Measurements from ENCODE around the gene EDN1.
A peak's percentile ranks its signal among the peaks of the same experiment; 100 is the strongest.

Gene EDN1

GRCh38 chr6:12335717-12336116 is 45.6 kb downstream of the EDN1 start:
- no peaks in the 10 kb centered on the region; the same call in 1 of the 2 replicates for H3K9me3 ChIP-seq
- no peak for DNase-seq
- no peaks in the 10 kb centered on the region for H3K4me1 ChIP-seq
- no peaks in the 10 kb centered on the region for H3K36me3 ChIP-seq
- H3K4me3 ChIP-seq (ENCODE audit: low read depth, low read length), result no peak overlapping the region
- TF ChIP-seq, protein P1, sequence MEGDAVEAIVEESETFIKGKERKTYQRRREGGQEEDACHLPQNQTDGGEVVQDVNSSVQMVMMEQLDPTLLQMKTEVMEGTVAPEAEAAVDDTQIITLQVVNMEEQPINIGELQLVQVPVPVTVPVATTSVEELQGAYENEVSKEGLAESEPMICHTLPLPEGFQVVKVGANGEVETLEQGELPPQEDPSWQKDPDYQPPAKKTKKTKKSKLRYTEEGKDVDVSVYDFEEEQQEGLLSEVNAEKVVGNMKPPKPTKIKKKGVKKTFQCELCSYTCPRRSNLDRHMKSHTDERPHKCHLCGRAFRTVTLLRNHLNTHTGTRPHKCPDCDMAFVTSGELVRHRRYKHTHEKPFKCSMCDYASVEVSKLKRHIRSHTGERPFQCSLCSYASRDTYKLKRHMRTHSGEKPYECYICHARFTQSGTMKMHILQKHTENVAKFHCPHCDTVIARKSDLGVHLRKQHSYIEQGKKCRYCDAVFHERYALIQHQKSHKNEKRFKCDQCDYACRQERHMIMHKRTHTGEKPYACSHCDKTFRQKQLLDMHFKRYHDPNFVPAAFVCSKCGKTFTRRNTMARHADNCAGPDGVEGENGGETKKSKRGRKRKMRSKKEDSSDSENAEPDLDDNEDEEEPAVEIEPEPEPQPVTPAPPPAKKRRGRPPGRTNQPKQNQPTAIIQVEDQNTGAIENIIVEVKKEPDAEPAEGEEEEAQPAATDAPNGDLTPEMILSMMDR (IDR thresholded peaks at IDR 0.05; ENCODE audit: low read depth, low read length), result no peak
- H3K27me3 ChIP-seq, result no peaks in the 10 kb centered on the region

DNA sequence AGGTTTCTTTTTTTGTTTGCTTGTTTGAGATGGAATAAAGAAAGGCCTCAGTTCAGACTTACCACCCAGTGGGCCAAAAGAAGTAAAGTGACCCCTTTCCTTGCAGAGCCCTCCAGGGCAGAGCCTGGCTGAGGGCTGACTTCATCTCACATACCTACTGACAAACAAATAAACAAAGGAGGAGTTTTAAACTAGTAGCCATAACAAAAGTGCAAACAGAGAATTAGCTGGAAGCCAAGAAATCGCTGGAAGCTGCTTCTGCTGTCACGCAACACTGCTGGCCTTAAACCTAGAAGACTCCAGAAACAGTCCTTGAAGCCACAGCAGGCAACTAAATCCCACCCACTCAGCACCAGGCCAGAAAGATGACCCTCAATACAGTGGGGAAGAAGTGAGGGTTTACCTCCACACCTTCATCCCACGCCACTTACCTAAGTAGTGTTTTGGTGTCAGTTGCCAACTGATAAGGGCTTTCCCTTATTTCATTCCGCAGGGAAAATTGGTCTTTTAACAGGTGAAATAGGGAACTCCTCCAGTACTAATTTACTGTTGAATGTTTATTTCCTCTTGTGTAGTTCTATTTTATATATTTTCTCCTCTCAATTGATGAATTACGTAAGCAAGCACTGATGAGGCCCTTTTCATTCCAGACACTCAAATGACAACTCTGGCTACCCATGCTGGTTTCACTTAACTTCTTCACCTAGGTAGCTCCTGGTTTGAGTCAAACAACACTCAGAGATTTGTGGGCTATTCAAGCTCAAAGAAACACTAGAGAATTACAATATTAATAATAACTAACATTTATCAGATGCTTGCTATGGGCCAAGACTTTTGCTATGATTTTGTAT is 46.2 kb downstream of the EDN1 start:
- no peak overlapping the region for H3K4me3 ChIP-seq (ENCODE audit: low read depth, low read length)
- H3K9me3 ChIP-seq, result no peaks in the 10 kb centered on the region; the same call in 1 of the 2 replicates
- TF ChIP-seq, protein P1 (IDR thresholded peaks at IDR 0.05; ENCODE audit: low read depth, low read length), result no peak
- H3K27me3 ChIP-seq, result no peaks in the 10 kb centered on the region
- no peaks in the 10 kb centered on the region for H3K36me3 ChIP-seq
- DNase-seq, result no peak
- H3K4me1 ChIP-seq, result no peaks in the 10 kb centered on the region

GRCh38 chr6:12339022-12339421 is 48.9 kb downstream of the EDN1 start:
- Histone ChIP-seq H3K36me3 (no peaks in the 10 kb centered on the region), H3K4me3 (ENCODE audit: low read depth, low read length) (no peak overlapping the region), H3K27me3 (no peaks in the 10 kb centered on the region), H3K4me1 (no peaks in the 10 kb centered on the region), H3K9me3 (no peaks in the 10 kb centered on the region; the same call in 1 of the 2 replicates)
- no peak for DNase-seq
- TF ChIP-seq, protein P1 (IDR thresholded peaks at IDR 0.05; ENCODE audit: low read depth, low read length), result no peak

DNA sequence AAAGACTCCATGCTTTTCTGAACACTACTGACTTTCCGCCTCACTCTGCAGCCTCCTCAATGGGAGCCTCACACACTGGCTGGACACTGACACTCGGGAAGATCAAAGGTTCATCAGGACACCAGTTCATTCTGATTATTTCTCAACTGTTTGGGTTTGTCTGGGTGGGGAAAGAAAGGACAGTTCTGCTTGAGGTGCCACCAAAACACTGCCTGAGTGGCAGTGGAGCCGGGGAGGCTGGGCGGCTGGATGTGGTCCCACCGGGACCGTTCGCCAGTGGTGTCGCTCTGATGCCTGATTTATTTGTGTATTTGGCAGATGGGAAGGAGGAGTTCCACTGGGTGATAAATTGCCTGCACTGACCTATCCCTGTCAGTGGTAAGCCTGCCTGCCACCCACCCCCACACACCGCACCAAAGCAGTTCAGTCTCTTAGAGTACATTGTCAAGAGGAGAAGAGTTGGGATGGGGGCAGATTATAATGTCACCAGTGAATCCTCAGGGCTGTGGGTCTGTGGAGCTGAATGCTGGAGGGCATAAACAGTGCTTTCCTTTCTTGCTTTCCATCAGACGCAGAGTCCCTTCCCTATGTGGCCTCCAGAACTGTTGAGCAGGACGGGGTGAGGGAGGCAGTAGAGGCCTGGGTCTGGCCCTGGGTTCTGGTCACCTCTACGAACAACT is 49.8 kb downstream of the EDN1 start:
- H3K4me3 ChIP-seq (ENCODE audit: low read depth, low read length), result no peak overlapping the region
- no peaks in the 10 kb centered on the region; the same call in 1 of the 2 replicates for H3K9me3 ChIP-seq
- TF ChIP-seq, protein P1 (IDR thresholded peaks at IDR 0.05; ENCODE audit: low read depth, low read length), result no peak
- H3K36me3 ChIP-seq, result no peaks in the 10 kb centered on the region
- no peaks in the 10 kb centered on the region for H3K27me3 ChIP-seq
- peak; percentile 8 for DNase-seq
- no peaks in the 10 kb centered on the region for H3K4me1 ChIP-seq

DNA sequence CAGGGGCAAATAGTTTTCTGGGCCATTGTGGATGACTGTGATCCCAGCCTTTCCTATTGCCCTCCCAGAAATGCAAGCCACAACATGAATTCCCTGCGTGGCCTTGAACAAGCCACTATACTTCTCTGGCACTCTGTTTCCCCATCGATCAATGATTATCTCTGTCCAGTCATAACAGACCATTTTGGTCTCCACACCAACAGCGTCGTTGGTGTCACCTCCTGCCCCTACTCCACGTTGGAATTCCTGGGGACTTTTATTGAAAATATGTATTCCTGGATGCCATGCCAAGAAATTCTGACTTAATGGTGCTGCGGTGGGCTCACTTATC is 50.3 kb downstream of the EDN1 start:
- no peak for DNase-seq
- no peaks in the 10 kb centered on the region for H3K4me1 ChIP-seq
- TF ChIP-seq, protein P1 (IDR thresholded peaks at IDR 0.05; ENCODE audit: low read depth, low read length), result no peak
- H3K9me3 ChIP-seq, result no peaks in the 10 kb centered on the region; the same call in 1 of the 2 replicates
- H3K27me3 ChIP-seq, result no peaks in the 10 kb centered on the region
- no peaks in the 10 kb centered on the region for H3K36me3 ChIP-seq
- H3K4me3 ChIP-seq (ENCODE audit: low read depth, low read length), result no peak overlapping the region

DNA sequence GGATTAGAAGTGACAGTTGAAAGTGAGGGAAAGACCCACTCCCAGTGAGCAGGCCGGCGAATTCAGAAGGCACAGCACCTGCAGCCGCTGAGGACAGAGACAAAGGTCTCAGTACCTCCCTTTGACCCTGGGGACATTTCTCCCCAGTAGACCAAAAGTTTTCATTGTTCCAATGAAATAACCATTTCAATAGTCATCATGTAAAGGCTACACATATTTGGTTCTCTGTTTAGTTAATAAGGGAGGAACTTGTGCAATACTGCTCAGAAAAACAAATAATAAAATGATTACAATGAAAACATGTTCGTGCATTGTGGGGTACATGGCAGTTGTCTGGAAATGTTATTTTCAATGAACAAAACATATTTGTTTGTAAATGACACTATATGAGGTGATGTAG is 52.5 kb downstream of the EDN1 start:
- TF ChIP-seq, protein P1 (IDR thresholded peaks at IDR 0.05; ENCODE audit: low read depth, low read length), result no peak
- no peaks in the 10 kb centered on the region for H3K4me1 ChIP-seq

More for the DNA sequence above, 52.5 kb downstream of the EDN1 start:
- no peak for DNase-seq
- Histone ChIP-seq H3K36me3 (no peaks in the 10 kb centered on the region), H3K4me3 (ENCODE audit: low read depth, low read length) (no peak overlapping the region), H3K27me3 (no peaks in the 10 kb centered on the region), H3K9me3 (no peaks in the 10 kb centered on the region; the same call in 1 of the 2 replicates)
